GM19455 (cell line): ENCODE results near the gene CHCHD6.

Source experiments
- ATAC-seq: cut with Tn5 transposase; IDR thresholded peaks from one replicate; pipeline ENCODE4 v1.9.1; 2021; ENCODE audit not compliant: unreplicated experiment

The CHCHD6 gene

GRCh38 chr3:126891141-126891540, 187.1 kb downstream of the CHCHD6 start:
- no peak for ATAC-seq

- no peak for ATAC-seq
Measured at GRCh38 chr3:126891791-126892190, 187.8 kb downstream of the CHCHD6 start.

GRCh38 chr3:126893651-126894050, 189.6 kb downstream of the CHCHD6 start:
- no peak for ATAC-seq

GRCh38 chr3:126894475-126894874, 190.4 kb downstream of the CHCHD6 start:
- ATAC-seq = no peak

GRCh38 chr3:126895178-126896066, 191.4 kb downstream of the CHCHD6 start:
- no peak for ATAC-seq

GRCh38 chr3:126896067-126896441, 192.0 kb downstream of the CHCHD6 start:
- ATAC-seq = no peak

GRCh38 chr3:126896968-126897367, 192.9 kb downstream of the CHCHD6 start:
- no peak for ATAC-seq

- no peak for ATAC-seq
Measured at GRCh38 chr3:126897943-126898342, 193.9 kb downstream of the CHCHD6 start.

GRCh38 chr3:126900859-126901540, 197.0 kb downstream of the CHCHD6 start:
- no peak for ATAC-seq

GRCh38 chr3:126901631-126902030, 197.6 kb downstream of the CHCHD6 start:
- ATAC-seq = no peak

GRCh38 chr3:126903521-126903920, 199.5 kb downstream of the CHCHD6 start:
- ATAC-seq = no peak

- ATAC-seq = no peak
Measured at GRCh38 chr3:126907557-126907956, 203.5 kb downstream of the CHCHD6 start.

GRCh38 chr3:126908752-126909275, 204.8 kb downstream of the CHCHD6 start:
- ATAC-seq = no peak

- ATAC-seq = no peak
Measured at GRCh38 chr3:126910231-126910630, 206.2 kb downstream of the CHCHD6 start.

- ATAC-seq = peak; percentile 96
Measured at GRCh38 chr3:126911162-126912026, 207.4 kb downstream of the CHCHD6 start.

GRCh38 chr3:126912027-126912422, 208.0 kb downstream of the CHCHD6 start:
- ATAC-seq = no peak

GRCh38 chr3:126912491-126913195, 208.6 kb downstream of the CHCHD6 start:
- no peak for ATAC-seq

GRCh38 chr3:126913524-126913923, 209.5 kb downstream of the CHCHD6 start:
- no peak for ATAC-seq

- no peak for ATAC-seq
Measured at GRCh38 chr3:126914226-126914625, 210.2 kb downstream of the CHCHD6 start.

GRCh38 chr3:126915015-126915414, 211.0 kb downstream of the CHCHD6 start:
- ATAC-seq = no peak
